Activated CD8-positive, alpha-beta memory T cell treated with anti-CD3 and anti-CD28 coated beads, Interleukin-2, amount 50 U/mL, for 48 hours (primary cell): ENCODE measurements around the gene NBEAL1.
"Not testable (repeated sequence)": the region's sequence is repeated elsewhere in the genome, so short reads cannot be mapped to it uniquely, and the experiment has no call there.

Experiments
- DNase-seq: peaks from one replicate; pipeline ENCODE4 v3.0.0-alpha.2; 2020

NBEAL1 gene

GRCh38 chr2:203122317-203122986 is 107.8 kb downstream of the NBEAL1 start:
- DNase-seq = no peak

GRCh38 chr2:203126996-203127395 is 112.3 kb downstream of the NBEAL1 start:
- no peak for DNase-seq

GRCh38 chr2:203135105-203135504 is 120.4 kb downstream of the NBEAL1 start:
- no peak for DNase-seq

- no peak for DNase-seq
Observed at GRCh38 chr2:203143391-203143790, 128.7 kb downstream of the NBEAL1 start.

GRCh38 chr2:203149194-203149593 is 134.5 kb downstream of the NBEAL1 start:
- no peak for DNase-seq

- DNase-seq = no peak
Observed at GRCh38 chr2:203155406-203155805, 140.7 kb downstream of the NBEAL1 start.

- DNase-seq = not testable (repeated sequence)
Observed at GRCh38 chr2:203162722-203163121, 148.0 kb downstream of the NBEAL1 start.

GRCh38 chr2:203164311-203164935 is 149.7 kb downstream of the NBEAL1 start:
- DNase-seq = no peak

- DNase-seq = no peak
Observed at GRCh38 chr2:203167751-203168150, 153.1 kb downstream of the NBEAL1 start.

GRCh38 chr2:203170502-203170901 is 155.8 kb downstream of the NBEAL1 start:
- no peak for DNase-seq

GRCh38 chr2:203175371-203175770 is 160.7 kb downstream of the NBEAL1 start:
- DNase-seq = no peak

- no peak for DNase-seq
Observed at GRCh38 chr2:203177361-203177760, 162.7 kb downstream of the NBEAL1 start.

GRCh38 chr2:203185864-203186263 is 171.2 kb downstream of the NBEAL1 start:
- DNase-seq = no peak

GRCh38 chr2:203190547-203190946 is 175.9 kb downstream of the NBEAL1 start:
- not testable (repeated sequence) for DNase-seq

- DNase-seq = not testable (repeated sequence)
Observed at GRCh38 chr2:203191026-203191425, 176.4 kb downstream of the NBEAL1 start.

- no peak for DNase-seq
Observed at GRCh38 chr2:203191961-203192360, 177.3 kb downstream of the NBEAL1 start.

GRCh38 chr2:203195331-203196036 is 180.8 kb downstream of the NBEAL1 start:
- DNase-seq = no peak

- DNase-seq = no peak
Observed at GRCh38 chr2:203200866-203201265, 186.2 kb downstream of the NBEAL1 start.

- DNase-seq = no peak
Observed at GRCh38 chr2:203201426-203201825, 186.8 kb downstream of the NBEAL1 start.

- DNase-seq = no peak
Observed at GRCh38 chr2:203209538-203209937, 194.9 kb downstream of the NBEAL1 start.

- no peak for DNase-seq
Observed at GRCh38 chr2:203225423-203226039, 210.9 kb downstream of the NBEAL1 start.

GRCh38 chr2:203229674-203230073 is 215.0 kb downstream of the NBEAL1 start:
- not testable (repeated sequence) for DNase-seq
